ENCODE results near the gene KPRP.

The KPRP gene

GRCh38 chr1:152757747-152758146 is at the start of gene KPRP:
KPRP (plus strand) TSS chr1:152758025; CDS start chr1:152759589, 1,564 bp downstream.
- TF ChIP-seq POLR2A (IDR thresholded peaks at IDR 0.05; ENCODE audit: low read length) (no peak), GATA1 (IDR thresholded peaks at IDR 0.05; ENCODE audit: low read depth, low read length) (no peak)
- no peak for DNase-seq

GRCh38 chr1:152718238-152718637 is 39.6 kb upstream of the KPRP start:
- TF ChIP-seq POLR2A (IDR thresholded peaks at IDR 0.05; ENCODE audit: low read length) (no peak), GATA1 (IDR thresholded peaks at IDR 0.05; ENCODE audit: low read depth, low read length) (no peak)
- DNase-seq, result no peak

- DNase-seq, result no peak
- TF ChIP-seq GATA1 (IDR thresholded peaks at IDR 0.05; ENCODE audit: low read depth, low read length) (no peak), POLR2A (IDR thresholded peaks at IDR 0.05; ENCODE audit: low read length) (no peak)
Observed at GRCh38 chr1:152725261-152725660, 32.6 kb upstream of the KPRP start.

- no peak for TF ChIP-seq POLR2A (IDR thresholded peaks at IDR 0.05; ENCODE audit: low read length)
- TF ChIP-seq GATA1 (IDR thresholded peaks at IDR 0.05; ENCODE audit: low read depth, low read length), result no peak
- DNase-seq, result no peak
Observed at GRCh38 chr1:152728986-152729385, 28.8 kb upstream of the KPRP start.

GRCh38 chr1:152735648-152736047 is 22.2 kb upstream of the KPRP start:
- DNase-seq, result no peak
- TF ChIP-seq POLR2A (IDR thresholded peaks at IDR 0.05; ENCODE audit: low read length) (no peak), GATA1 (IDR thresholded peaks at IDR 0.05; ENCODE audit: low read depth, low read length) (no peak)

- no peak for DNase-seq
- no peak for TF ChIP-seq GATA1 (IDR thresholded peaks at IDR 0.05; ENCODE audit: low read depth, low read length)
- TF ChIP-seq POLR2A (IDR thresholded peaks at IDR 0.05; ENCODE audit: low read length), result no peak
Observed at GRCh38 chr1:152737997-152738396, 19.8 kb upstream of the KPRP start.

GRCh38 chr1:152739841-152740240 is 18.0 kb upstream of the KPRP start:
- DNase-seq, result no peak
- TF ChIP-seq GATA1 (IDR thresholded peaks at IDR 0.05; ENCODE audit: low read depth, low read length) (no peak), POLR2A (IDR thresholded peaks at IDR 0.05; ENCODE audit: low read length) (no peak)

- TF ChIP-seq POLR2A (IDR thresholded peaks at IDR 0.05; ENCODE audit: low read length), result no peak
- TF ChIP-seq GATA1 (IDR thresholded peaks at IDR 0.05; ENCODE audit: low read depth, low read length), result no peak
- no peak for DNase-seq
Observed at GRCh38 chr1:152741656-152742055, 16.2 kb upstream of the KPRP start.

- DNase-seq, result no peak
- no peak for TF ChIP-seq GATA1 (IDR thresholded peaks at IDR 0.05; ENCODE audit: low read depth, low read length)
- no peak for TF ChIP-seq POLR2A (IDR thresholded peaks at IDR 0.05; ENCODE audit: low read length)
Observed at GRCh38 chr1:152743371-152744145, 14.3 kb upstream of the KPRP start.

- DNase-seq, result no peak
- no peak for TF ChIP-seq GATA1 (IDR thresholded peaks at IDR 0.05; ENCODE audit: low read depth, low read length)
- TF ChIP-seq POLR2A (IDR thresholded peaks at IDR 0.05; ENCODE audit: low read length), result no peak
Observed at GRCh38 chr1:152745289-152745704, 12.5 kb upstream of the KPRP start.

GRCh38 chr1:152745765-152746444 is 11.9 kb upstream of the KPRP start:
- DNase-seq, result no peak
- TF ChIP-seq GATA1 (IDR thresholded peaks at IDR 0.05; ENCODE audit: low read depth, low read length) (no peak), POLR2A (IDR thresholded peaks at IDR 0.05; ENCODE audit: low read length) (no peak)

- DNase-seq, result no peak
- TF ChIP-seq GATA1 (IDR thresholded peaks at IDR 0.05; ENCODE audit: low read depth, low read length) (no peak), POLR2A (IDR thresholded peaks at IDR 0.05; ENCODE audit: low read length) (no peak)
Observed at GRCh38 chr1:152747831-152748230, 10.0 kb upstream of the KPRP start.

GRCh38 chr1:152752225-152752624 is 5.6 kb upstream of the KPRP start:
- no peak for TF ChIP-seq POLR2A (IDR thresholded peaks at IDR 0.05; ENCODE audit: low read length)
- TF ChIP-seq GATA1 (IDR thresholded peaks at IDR 0.05; ENCODE audit: low read depth, low read length), result no peak
- DNase-seq, result no peak

- TF ChIP-seq POLR2A (IDR thresholded peaks at IDR 0.05; ENCODE audit: low read length) (no peak), GATA1 (IDR thresholded peaks at IDR 0.05; ENCODE audit: low read depth, low read length) (no peak)
- no peak for DNase-seq
Observed at GRCh38 chr1:152753586-152753985, 4.2 kb upstream of the KPRP start.

GRCh38 chr1:152756872-152757271 is 953 bp upstream of the KPRP start:
- no peak for DNase-seq
- TF ChIP-seq POLR2A (IDR thresholded peaks at IDR 0.05; ENCODE audit: low read length) (no peak), GATA1 (IDR thresholded peaks at IDR 0.05; ENCODE audit: low read depth, low read length) (no peak)

Measured in erythroblast (primary cell).